Measurements from ENCODE around the gene ATP8B4.
A peak's percentile ranks its signal among the peaks of the same experiment; 100 is the strongest.

ATP8B4 gene

DNA sequence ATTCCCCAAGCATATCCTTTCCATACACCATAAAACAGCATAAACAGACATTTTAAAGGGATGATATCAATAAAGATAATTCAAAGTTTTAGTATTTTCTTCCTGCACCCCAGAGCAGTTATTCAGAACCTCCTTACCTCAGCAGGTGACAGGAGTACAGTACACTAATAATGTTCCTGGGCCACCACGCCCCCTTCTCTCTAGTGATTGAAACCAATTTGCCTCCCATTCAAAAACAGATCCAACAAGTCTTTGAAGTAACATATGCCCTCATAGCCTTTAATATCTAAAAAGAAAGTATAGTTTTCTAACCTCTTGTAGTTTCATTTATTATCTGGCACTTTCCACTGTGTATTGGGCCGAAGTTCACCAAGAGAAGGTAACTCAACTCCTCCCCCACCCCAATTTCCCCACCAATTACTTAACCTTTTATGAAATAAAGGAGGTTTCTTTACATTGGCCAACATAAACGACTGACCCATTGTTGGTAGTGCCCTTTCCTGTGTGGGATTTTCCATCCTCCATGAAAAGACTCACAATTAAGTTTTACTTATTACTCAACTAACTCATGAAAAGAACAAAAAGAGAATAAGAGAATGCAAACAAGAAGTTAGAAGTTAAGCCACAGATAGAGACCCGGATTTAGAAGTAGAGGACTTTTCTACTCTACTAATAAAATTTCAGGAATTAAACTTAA lies 5.0 kb upstream of the ATP8B4 start:
- DNase-seq (ENCODE audit: low read depth), result no peak
- no peak overlapping the region for H3K4me3 ChIP-seq (ENCODE audit: control insufficient read depth, low read depth, low read length)
- TF ChIP-seq, protein P1, sequence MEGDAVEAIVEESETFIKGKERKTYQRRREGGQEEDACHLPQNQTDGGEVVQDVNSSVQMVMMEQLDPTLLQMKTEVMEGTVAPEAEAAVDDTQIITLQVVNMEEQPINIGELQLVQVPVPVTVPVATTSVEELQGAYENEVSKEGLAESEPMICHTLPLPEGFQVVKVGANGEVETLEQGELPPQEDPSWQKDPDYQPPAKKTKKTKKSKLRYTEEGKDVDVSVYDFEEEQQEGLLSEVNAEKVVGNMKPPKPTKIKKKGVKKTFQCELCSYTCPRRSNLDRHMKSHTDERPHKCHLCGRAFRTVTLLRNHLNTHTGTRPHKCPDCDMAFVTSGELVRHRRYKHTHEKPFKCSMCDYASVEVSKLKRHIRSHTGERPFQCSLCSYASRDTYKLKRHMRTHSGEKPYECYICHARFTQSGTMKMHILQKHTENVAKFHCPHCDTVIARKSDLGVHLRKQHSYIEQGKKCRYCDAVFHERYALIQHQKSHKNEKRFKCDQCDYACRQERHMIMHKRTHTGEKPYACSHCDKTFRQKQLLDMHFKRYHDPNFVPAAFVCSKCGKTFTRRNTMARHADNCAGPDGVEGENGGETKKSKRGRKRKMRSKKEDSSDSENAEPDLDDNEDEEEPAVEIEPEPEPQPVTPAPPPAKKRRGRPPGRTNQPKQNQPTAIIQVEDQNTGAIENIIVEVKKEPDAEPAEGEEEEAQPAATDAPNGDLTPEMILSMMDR (conservative IDR thresholded peaks at IDR 0.05; ENCODE audit: control insufficient read depth, insufficient read depth, low read depth, low read length), result no peak

GRCh38 chr15:50120729-50121128 lies 1.7 kb upstream of the ATP8B4 start:
- H3K4me3 ChIP-seq (ENCODE audit: control insufficient read depth, low read depth, low read length), result no peak overlapping the region
- no peak for DNase-seq (ENCODE audit: low read depth)
- TF ChIP-seq, protein P1 (conservative IDR thresholded peaks at IDR 0.05; ENCODE audit: control insufficient read depth, insufficient read depth, low read depth, low read length), result no peak

DNA sequence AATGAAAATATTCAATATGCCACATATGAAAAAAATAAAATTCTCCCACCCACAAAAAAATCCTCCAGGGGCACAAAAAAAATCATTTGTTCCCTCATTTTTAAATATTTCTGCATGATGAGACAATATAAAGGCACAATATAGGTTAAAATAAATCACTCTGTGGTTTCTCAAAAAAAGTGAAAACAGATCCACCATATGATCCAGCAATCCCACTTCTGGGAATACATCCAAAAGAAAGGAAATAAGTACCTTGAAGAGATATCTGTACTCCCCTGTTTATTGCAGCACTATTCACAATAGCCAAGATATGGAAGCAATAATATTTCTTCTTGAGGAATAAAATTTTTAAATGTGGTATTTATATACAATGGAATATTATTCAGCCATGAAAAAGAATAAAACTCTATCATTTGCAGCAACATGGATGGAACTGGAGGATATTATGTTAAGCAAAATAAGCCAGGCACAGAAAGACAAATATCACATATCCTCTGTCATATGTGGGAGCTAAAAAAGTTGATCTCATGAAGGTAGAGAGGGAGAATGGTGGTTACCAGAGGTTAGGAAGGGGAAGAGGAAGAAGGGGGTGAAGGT lies 1.5 kb downstream of the ATP8B4 start:
- DNase-seq (ENCODE audit: low read depth), result no peak
- H3K4me3 ChIP-seq (ENCODE audit: control insufficient read depth, low read depth, low read length), result no peak overlapping the region
- TF ChIP-seq, protein P1 (conservative IDR thresholded peaks at IDR 0.05; ENCODE audit: control insufficient read depth, insufficient read depth, low read depth, low read length), result no peak

DNA sequence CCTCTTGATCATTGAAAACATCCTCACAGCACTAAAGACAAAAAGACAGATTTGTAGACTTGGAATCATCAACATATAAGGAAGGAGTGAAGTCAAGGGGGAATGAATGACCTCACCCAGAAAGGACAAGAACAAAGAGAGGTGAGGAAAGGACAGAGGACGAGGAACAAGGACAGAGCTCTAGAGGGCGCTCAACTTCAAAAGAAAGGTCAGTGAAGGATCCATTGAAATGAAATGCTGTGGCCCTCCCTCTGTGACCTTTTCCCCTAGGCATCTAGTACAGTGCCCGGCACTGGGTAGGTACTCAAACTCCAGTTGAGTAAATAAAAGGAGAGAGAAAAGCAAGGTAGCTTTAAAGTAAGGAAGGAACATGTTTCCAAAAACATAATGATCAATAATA lies 2.6 kb downstream of the ATP8B4 start:
- no peak overlapping the region for H3K4me3 ChIP-seq (ENCODE audit: control insufficient read depth, low read depth, low read length)
- TF ChIP-seq, protein P1 (conservative IDR thresholded peaks at IDR 0.05; ENCODE audit: control insufficient read depth, insufficient read depth, low read depth, low read length), result peak; percentile 56
- peak; percentile 76 for DNase-seq (ENCODE audit: low read depth)

DNA sequence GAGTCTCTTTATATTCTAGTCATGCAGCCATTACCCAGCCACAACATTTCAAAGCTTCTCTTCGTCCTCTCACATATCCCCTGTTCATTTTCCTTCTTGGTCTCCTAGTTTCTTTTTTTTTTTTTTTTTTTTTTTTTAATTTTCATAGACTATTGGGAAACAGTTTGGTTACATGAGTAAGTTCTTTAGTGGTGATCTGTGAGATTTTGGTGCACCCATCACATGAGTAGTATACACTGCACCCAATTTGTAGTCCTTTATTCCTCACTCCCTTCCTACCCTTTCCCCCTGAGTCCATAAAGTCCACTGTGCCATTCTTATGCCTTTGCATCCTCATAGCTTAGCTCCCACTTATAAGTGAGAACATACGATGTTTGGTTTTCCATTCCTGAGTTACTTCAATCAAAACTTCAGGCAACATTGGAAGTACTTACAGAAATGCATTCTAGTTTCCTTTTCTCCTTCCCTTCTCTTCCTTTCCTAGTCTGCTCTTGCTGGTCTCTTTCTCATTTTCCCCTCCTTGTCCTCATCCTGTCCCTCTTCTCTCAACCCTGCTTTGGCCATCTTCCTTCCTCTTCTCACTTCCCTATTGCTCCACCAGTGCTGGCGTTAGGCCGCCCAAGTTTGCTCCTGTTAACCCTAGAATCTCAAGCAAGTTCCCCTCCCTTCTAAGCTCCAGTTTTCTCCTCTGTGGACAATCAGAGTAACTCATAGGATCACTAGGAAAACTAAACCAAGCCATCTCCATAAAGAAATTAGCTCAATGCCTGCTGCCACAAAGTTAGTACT lies 4.8 kb downstream of the ATP8B4 start:
- H3K4me3 ChIP-seq (ENCODE audit: control insufficient read depth, low read depth, low read length), result no peak overlapping the region
- no peak for DNase-seq (ENCODE audit: low read depth)
- TF ChIP-seq, protein P1 (conservative IDR thresholded peaks at IDR 0.05; ENCODE audit: control insufficient read depth, insufficient read depth, low read depth, low read length), result no peak

- TF ChIP-seq, protein P1 (conservative IDR thresholded peaks at IDR 0.05; ENCODE audit: control insufficient read depth, insufficient read depth, low read depth, low read length), result no peak
- H3K4me3 ChIP-seq (ENCODE audit: control insufficient read depth, low read depth, low read length), result no peak overlapping the region
- no peak for DNase-seq (ENCODE audit: low read depth)
Measured at GRCh38 chr15:50113187-50113505, 5.9 kb downstream of the ATP8B4 start.

Data from fibroblast of mammary gland (primary cell).